Measurements from ENCODE around the gene TPGS2.

DNA sequence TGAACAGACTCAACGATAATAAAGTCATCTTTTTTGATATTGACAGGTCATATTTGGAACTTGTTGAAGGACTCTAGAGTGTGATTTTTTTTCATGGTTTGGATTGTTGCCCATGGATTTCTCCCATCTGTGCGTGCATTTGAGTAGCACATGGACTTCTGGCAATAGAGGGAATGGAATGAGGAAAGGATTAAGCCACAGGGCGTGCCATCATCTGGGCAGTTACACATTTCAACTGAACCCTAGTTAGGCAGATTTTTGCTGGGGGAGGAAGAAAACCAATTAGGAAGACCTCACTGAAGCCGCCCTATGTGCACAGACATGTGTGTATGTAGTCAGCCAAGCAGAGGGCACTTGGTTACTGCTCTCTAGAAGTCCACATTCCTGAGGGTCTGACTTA, 72.6 kb downstream of the TPGS2 start:
- TF ChIP-seq, protein P1, sequence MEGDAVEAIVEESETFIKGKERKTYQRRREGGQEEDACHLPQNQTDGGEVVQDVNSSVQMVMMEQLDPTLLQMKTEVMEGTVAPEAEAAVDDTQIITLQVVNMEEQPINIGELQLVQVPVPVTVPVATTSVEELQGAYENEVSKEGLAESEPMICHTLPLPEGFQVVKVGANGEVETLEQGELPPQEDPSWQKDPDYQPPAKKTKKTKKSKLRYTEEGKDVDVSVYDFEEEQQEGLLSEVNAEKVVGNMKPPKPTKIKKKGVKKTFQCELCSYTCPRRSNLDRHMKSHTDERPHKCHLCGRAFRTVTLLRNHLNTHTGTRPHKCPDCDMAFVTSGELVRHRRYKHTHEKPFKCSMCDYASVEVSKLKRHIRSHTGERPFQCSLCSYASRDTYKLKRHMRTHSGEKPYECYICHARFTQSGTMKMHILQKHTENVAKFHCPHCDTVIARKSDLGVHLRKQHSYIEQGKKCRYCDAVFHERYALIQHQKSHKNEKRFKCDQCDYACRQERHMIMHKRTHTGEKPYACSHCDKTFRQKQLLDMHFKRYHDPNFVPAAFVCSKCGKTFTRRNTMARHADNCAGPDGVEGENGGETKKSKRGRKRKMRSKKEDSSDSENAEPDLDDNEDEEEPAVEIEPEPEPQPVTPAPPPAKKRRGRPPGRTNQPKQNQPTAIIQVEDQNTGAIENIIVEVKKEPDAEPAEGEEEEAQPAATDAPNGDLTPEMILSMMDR (conservative IDR thresholded peaks at IDR 0.05 in 1 of 2, IDR thresholded peaks at IDR 0.05 in 1 of 2; ENCODE audit: extremely low read depth in 1 of 2, insufficient read depth in 1 of 2, low read depth in 1 of 2, low read length in 2 of 2) = no peak
- no peak for TF ChIP-seq EZH2 (IDR thresholded peaks at IDR 0.05; ENCODE audit: borderline replicate concordance, low read length)
